HCT116 (cell line): ENCODE data around the gene DRGX. TPM values are rescaled to one million over a fixed set of nuclear protein-coding genes. Genes with fewer than 3 reads are reported as not detected.

ENCODE experiments used
- ATAC-seq: fragments of 200-7000 bp; cut with Tn5 transposase; 2 replicates; pipeline ENCODE4 v1.9.1; 2020; ENCODE audit warnings: mild to moderate bottlenecking, moderate library complexity
- Bru-seq: library from RNA; stranded (reverse); fragments of 400-500 nt; gene quantifications from one replicate; lab custom pipeline; 2021; lab: Mats Ljungman, UMichigan
- BruChase-seq, 2 experiments: library from RNA; stranded (reverse); fragments of 400-500 nt; gene quantifications; one replicate each; lab custom pipeline; 2021; lab: Mats Ljungman, UMichigan
- BruUV-seq: library from RNA; stranded (reverse); fragments of 400-500 nt; replicated peaks from 2 replicates; lab custom pipeline; 2021; lab: Mats Ljungman, UMichigan
- CTCF ChIA-PET: fragments of 300-600 bp; sonication (Branson Sonifier 250); formaldehyde crosslinking; loops from one replicate; lab custom pipeline; 2021; ENCODE audit warnings: antibody characterized with exemption; lab: Charles Lee
- POLR2A ChIA-PET: fragments of 300-600, 350-600 bp; sonication (Branson Sonifier 250); formaldehyde crosslinking; loops from one replicate; lab custom pipeline; 2021; ENCODE audit warnings: antibody characterized with exemption; lab: Charles Lee
- RAD21 ChIA-PET, 2 experiments: fragments of 300-600 bp; sonication (Branson Sonifier 250); formaldehyde crosslinking; loops; one replicate each; lab custom pipeline; 2023; ENCODE audit warnings: low total read pairs in 2 of 2; ENCODE audit not compliant: uncharacterized antibody in 2 of 2, unreplicated experiment in 2 of 2, low non-redundant PET in 1 of 2; lab: Charles Lee
- DNase-seq: peaks from one replicate; pipeline ENCODE4 v3.0.0-alpha.2; 2010; ENCODE audit warnings: low read depth, low spot score
- H2AFZ ChIP-seq: fragments of 200-600 bp; shearing (Covaris generic), sonication (generic); 2 replicates; pipeline ENCODE4 v1.6.1; 2017; ENCODE audit warnings: low read depth, mixed run types, mixed read lengths, antibody characterized with exemption, low read length; ENCODE audit not compliant: poor library complexity, severe bottlenecking
- H3K27ac ChIP-seq: 2 replicates; pipeline ENCODE4 v1.5.1; 2012; ENCODE audit warnings: low read depth, low read length
- H3K27me3 ChIP-seq: fragments of 200-600 bp; sonication (generic); 2 replicates; pipeline ENCODE4 v1.6.1; 2016; ENCODE audit warnings: mixed run types, low read length, mixed read lengths; ENCODE audit not compliant: insufficient read depth
- H3K36me3 ChIP-seq, 2 experiments: fragments of 200-500 bp in 1 of 2; fragments of 200-600 bp in 1 of 2; sonication (Bioruptor generic) in 1 of 2; sonication (generic) in 1 of 2; 2 replicates each; pipeline versions ENCODE4 v1.5.1 to v1.6.1; 2014 to 2016; ENCODE audit warnings: low read length in 2 of 2, inconsistent platforms in 1 of 2, mixed read lengths in 1 of 2, mixed run types in 1 of 2; ENCODE audit not compliant: insufficient read depth in 2 of 2, control insufficient read depth in 1 of 2
- H3K4me1 ChIP-seq, 2 experiments: fragments of 200-600 bp in 1 of 2; sonication (generic) in 1 of 2; 2 replicates each; pipeline versions ENCODE4 v1.5.1 to v1.6.1; 2012 to 2017; ENCODE audit warnings: low read length in 2 of 2, inconsistent platforms in 1 of 2, mild to moderate bottlenecking in 1 of 2, mixed read lengths in 1 of 2, mixed run types in 1 of 2, moderate library complexity in 1 of 2; ENCODE audit not compliant: insufficient read depth in 2 of 2, control insufficient read depth in 1 of 2
- H3K4me2 ChIP-seq: fragments of 200-600 bp; sonication (generic); 2 replicates; pipeline ENCODE4 v1.6.1; 2017; ENCODE audit warnings: mixed run types, low read length, mixed read lengths
- H3K4me3 ChIP-seq, 2 experiments: fragments of 200-600 bp in 1 of 2; sonication (generic) in 1 of 2; replicated peaks in 1 of 2; 2 replicates each; pipeline ENCODE4 v1.5.1; 2011 to 2016; ENCODE audit warnings: low read length in 2 of 2, control low read depth in 1 of 2, low read depth in 1 of 2, mild to moderate bottlenecking in 1 of 2, mixed read lengths in 1 of 2, mixed run types in 1 of 2
- H3K79me2 ChIP-seq: fragments of 200-600 bp; sonication (generic); 2 replicates; pipeline ENCODE4 v1.6.1; 2017; ENCODE audit warnings: mild to moderate bottlenecking, mixed run types, low read length, moderate library complexity, mixed read lengths; ENCODE audit not compliant: insufficient read depth
- H3K9ac ChIP-seq: fragments of 200-600 bp; sonication (generic); 2 replicates; pipeline ENCODE4 v1.6.1; 2016; ENCODE audit warnings: low read length, mixed read lengths
- H3K9me2 ChIP-seq: fragments of 200-600 bp; sonication (generic), shearing (Covaris generic); 2 replicates; pipeline ENCODE4 v1.6.1; 2017; ENCODE audit warnings: mixed run types, mild to moderate bottlenecking, moderate library complexity; ENCODE audit not compliant: insufficient read depth
- H3K9me3 ChIP-seq, 2 experiments: fragments of 200-500 bp in 1 of 2; fragments of 200-600 bp in 1 of 2; sonication (Bioruptor generic) in 1 of 2; sonication (generic) in 1 of 2; 2 replicates each; pipeline ENCODE4 v1.6.1; 2014 to 2017; ENCODE audit warnings: low read length in 2 of 2, mixed read lengths in 2 of 2, inconsistent platforms in 1 of 2, low read depth in 1 of 2, mild to moderate bottlenecking in 1 of 2, mixed run types in 1 of 2, moderate library complexity in 1 of 2; ENCODE audit not compliant: control insufficient read depth in 1 of 2, insufficient read depth in 1 of 2
- H4K20me1 ChIP-seq: fragments of 200-600 bp; sonication (generic), shearing (Covaris generic); 2 replicates; pipeline ENCODE4 v1.6.1; 2017; ENCODE audit warnings: mixed run types, mild to moderate bottlenecking, moderate library complexity; ENCODE audit not compliant: insufficient read depth
- EGR1 ChIP-seq: IDR thresholded peaks from 2 replicates; pipeline ENCODE4 v1.6.1; 2012; ENCODE audit warnings: low read depth
- ELF1 ChIP-seq: IDR thresholded peaks from 2 replicates; pipeline ENCODE4 v1.6.1; 2012; ENCODE audit warnings: low read depth, borderline replicate concordance
- EZH2 ChIP-seq: fragments of 200-600 bp; sonication (generic); IDR thresholded peaks from 2 replicates; pipeline ENCODE4 v1.6.1; 2017; ENCODE audit warnings: antibody characterized with exemption, mixed run types
- FOSL1 ChIP-seq: IDR thresholded peaks from 2 replicates; pipeline ENCODE4 v1.6.1; 2012; ENCODE audit warnings: low read depth
- JUND ChIP-seq: IDR thresholded peaks from 2 replicates; pipeline ENCODE4 v1.6.1; 2012
- POLR2A ChIP-seq: IDR thresholded peaks from 2 replicates; pipeline ENCODE4 v1.7.0; 2011; ENCODE audit warnings: borderline replicate concordance; ENCODE audit not compliant: insufficient read depth, insufficient read length; ENCODE audit errors: extremely low read depth
- SIN3A ChIP-seq: IDR thresholded peaks from 2 replicates; pipeline ENCODE4 v1.6.1; 2012; ENCODE audit warnings: low read depth
- YY1 ChIP-seq: IDR thresholded peaks from 2 replicates; pipeline ENCODE4 v1.6.1; 2011; ENCODE audit warnings: low read length, low read depth, moderate library complexity, mild to moderate bottlenecking; ENCODE audit not compliant: insufficient replicate concordance; ENCODE audit errors: extremely low read depth
- intact Hi-C: fragments of 100-400 bp; cut with micrococcal nuclease; formaldehyde crosslinking; loops from 2 replicates; pipeline ENCODE4 v1.10.0; 2022
- long read RNA-seq: library from polyadenylated mRNA; unstranded; transcript quantifications from one replicate; pipeline ENCODE4 v2.0.0, GENCODE V29; 2021; ENCODE audit not compliant: unreplicated experiment
- polyA plus RNA-seq: library from polyadenylated mRNA; unstranded; fragments of >200 nt; gene quantifications from 2 replicates; pipeline ENCODE4 v1.2.1, GENCODE V29; 2012; ENCODE audit warnings: missing spikeins
- total RNA-seq: library from RNA; stranded (reverse); gene quantifications from one replicate; pipeline ENCODE4 v1.2.1, GENCODE V29; 2021; ENCODE audit not compliant: unreplicated experiment
- TF ChIP-seq, protein P1 (sequence below), 3 experiments: fragments of 200-600 bp in 1 of 3; sonication (generic) in 1 of 3; IDR thresholded peaks in 2 of 3; conservative IDR thresholded peaks in 1 of 3; 2 replicates each; pipeline ENCODE4 v1.5.1; 2012 to 2017; ENCODE audit warnings: low read depth in 2 of 3, low read length in 2 of 3, antibody characterized with exemption in 1 of 3, borderline replicate concordance in 1 of 3, control low read depth in 1 of 3, mild to moderate bottlenecking in 1 of 3, mixed read lengths in 1 of 3, mixed run types in 1 of 3, moderate library complexity in 1 of 3; ENCODE audit not compliant: insufficient read depth in 1 of 3
- TF ChIP-seq, protein P2 (sequence below): IDR thresholded peaks from 2 replicates; pipeline ENCODE4 v1.6.1; 2012; ENCODE audit warnings: low read depth
- TF ChIP-seq, protein P3 (sequence below): IDR thresholded peaks from 2 replicates; pipeline ENCODE4 v1.6.1; 2012
- TF ChIP-seq, protein P4 (sequence below): IDR thresholded peaks from 2 replicates; pipeline ENCODE4 v1.6.1; 2012

The DRGX gene
- total RNA-seq = not detected
- not detected in 2 replicates for polyA plus RNA-seq
- not detected for Bru-seq, nascent RNA
- not detected for BruChase-seq, experiment 1, labeled RNA remaining after a 6-hour chase
- BruChase-seq, experiment 2, labeled RNA remaining after a 2-hour chase = percentile 3 among the genes with signal in this experiment
- long read RNA-seq = 0 reads

DNA sequence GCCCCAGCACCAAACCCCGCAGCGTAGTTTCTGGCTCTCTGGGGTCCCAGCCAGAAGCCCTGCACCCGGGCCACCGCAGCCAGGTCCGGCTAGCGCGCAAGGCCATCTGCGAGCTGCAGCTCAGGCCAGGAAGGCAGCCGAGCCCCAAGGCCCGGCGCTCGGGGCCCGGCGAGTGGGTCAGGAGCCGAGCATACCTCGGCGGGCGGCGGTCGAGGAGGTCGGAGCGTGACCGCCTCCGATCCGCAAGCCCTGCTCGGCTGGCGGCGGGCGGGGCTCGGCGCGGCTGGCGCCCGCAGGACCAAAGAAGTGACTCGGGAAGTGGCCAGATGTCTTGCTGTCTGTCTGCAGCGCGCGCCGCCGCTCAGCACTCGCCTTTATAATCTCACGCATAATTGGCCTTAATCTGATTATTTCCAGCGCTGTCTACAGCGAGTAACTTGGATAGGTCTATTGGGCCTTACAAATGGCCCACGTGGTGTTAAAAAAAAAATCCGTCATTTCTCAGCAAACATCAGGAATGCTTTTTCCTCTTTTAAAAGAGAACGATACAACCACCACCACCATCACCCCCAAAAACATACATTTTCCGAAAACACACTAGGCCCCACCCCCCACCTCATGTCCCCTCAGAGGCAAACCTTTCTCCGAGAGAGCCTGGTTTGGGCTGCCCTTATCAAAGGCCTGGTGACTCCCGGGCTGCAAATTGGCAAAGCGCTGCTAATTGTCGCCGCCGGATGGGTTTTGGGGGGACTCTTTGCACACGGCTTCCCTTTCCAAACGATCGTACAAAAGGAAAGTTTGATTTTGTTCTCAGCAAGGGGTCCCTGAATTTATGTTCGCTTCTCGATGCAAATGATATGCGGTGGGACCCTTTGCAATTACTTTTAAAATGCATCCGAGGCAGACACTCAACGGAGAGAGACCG, at the start of gene DRGX:
TSS of gene DRGX (minus strand) at position 349 of the 925 bp plus-strand sequence. CDS start 649 bp downstream, outside the sequence.
- H2AFZ ChIP-seq = no peak within 1 kb of the TSS
- ChIA-PET RAD21 (no interaction called here), POLR2A (no interaction called here), CTCF (no interaction called here)
- H3K4me2 ChIP-seq = no peak within 1 kb of the TSS
- DNase-seq = no peak
- no TSS peak for BruUV-seq
- H3K27ac ChIP-seq = no peak within 1 kb of the TSS
- ATAC-seq = no peak
- H3K4me1 ChIP-seq = no peaks in the 10 kb centered on the region
- H3K36me3 ChIP-seq = no peaks in the 10 kb centered on the region
- H3K9ac ChIP-seq = no peak within 1 kb of the TSS
- no peaks in the 10 kb centered on the region for H4K20me1 ChIP-seq
- no peaks in the 10 kb centered on the region for H3K9me3 ChIP-seq
- intact Hi-C loops = no loop called here
- H3K27me3 ChIP-seq = peaks cover 43% of the 10 kb centered on the region
- no peaks in the 10 kb centered on the region for H3K9me2 ChIP-seq
- no peaks in the 10 kb centered on the region for H3K79me2 ChIP-seq
- TF ChIP-seq SIN3A = no peak
- no peak for TF ChIP-seq JUND
- TF ChIP-seq YY1 = no peak
- TF ChIP-seq, protein P1, sequence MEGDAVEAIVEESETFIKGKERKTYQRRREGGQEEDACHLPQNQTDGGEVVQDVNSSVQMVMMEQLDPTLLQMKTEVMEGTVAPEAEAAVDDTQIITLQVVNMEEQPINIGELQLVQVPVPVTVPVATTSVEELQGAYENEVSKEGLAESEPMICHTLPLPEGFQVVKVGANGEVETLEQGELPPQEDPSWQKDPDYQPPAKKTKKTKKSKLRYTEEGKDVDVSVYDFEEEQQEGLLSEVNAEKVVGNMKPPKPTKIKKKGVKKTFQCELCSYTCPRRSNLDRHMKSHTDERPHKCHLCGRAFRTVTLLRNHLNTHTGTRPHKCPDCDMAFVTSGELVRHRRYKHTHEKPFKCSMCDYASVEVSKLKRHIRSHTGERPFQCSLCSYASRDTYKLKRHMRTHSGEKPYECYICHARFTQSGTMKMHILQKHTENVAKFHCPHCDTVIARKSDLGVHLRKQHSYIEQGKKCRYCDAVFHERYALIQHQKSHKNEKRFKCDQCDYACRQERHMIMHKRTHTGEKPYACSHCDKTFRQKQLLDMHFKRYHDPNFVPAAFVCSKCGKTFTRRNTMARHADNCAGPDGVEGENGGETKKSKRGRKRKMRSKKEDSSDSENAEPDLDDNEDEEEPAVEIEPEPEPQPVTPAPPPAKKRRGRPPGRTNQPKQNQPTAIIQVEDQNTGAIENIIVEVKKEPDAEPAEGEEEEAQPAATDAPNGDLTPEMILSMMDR (IDR thresholded peaks at IDR 0.05 in 2 of 3, conservative IDR thresholded peaks at IDR 0.05 in 1 of 3; ENCODE audit: borderline replicate concordance in 1 of 3, insufficient read depth in 1 of 3, low read depth in 2 of 3, low read length in 2 of 3) = no peak
- TF ChIP-seq, protein P2, sequence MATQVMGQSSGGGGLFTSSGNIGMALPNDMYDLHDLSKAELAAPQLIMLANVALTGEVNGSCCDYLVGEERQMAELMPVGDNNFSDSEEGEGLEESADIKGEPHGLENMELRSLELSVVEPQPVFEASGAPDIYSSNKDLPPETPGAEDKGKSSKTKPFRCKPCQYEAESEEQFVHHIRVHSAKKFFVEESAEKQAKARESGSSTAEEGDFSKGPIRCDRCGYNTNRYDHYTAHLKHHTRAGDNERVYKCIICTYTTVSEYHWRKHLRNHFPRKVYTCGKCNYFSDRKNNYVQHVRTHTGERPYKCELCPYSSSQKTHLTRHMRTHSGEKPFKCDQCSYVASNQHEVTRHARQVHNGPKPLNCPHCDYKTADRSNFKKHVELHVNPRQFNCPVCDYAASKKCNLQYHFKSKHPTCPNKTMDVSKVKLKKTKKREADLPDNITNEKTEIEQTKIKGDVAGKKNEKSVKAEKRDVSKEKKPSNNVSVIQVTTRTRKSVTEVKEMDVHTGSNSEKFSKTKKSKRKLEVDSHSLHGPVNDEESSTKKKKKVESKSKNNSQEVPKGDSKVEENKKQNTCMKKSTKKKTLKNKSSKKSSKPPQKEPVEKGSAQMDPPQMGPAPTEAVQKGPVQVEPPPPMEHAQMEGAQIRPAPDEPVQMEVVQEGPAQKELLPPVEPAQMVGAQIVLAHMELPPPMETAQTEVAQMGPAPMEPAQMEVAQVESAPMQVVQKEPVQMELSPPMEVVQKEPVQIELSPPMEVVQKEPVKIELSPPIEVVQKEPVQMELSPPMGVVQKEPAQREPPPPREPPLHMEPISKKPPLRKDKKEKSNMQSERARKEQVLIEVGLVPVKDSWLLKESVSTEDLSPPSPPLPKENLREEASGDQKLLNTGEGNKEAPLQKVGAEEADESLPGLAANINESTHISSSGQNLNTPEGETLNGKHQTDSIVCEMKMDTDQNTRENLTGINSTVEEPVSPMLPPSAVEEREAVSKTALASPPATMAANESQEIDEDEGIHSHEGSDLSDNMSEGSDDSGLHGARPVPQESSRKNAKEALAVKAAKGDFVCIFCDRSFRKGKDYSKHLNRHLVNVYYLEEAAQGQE = no peak
- TF ChIP-seq, protein P3, sequence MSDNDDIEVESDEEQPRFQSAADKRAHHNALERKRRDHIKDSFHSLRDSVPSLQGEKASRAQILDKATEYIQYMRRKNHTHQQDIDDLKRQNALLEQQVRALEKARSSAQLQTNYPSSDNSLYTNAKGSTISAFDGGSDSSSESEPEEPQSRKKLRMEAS = no peak
- no peak for TF ChIP-seq FOSL1
- no peak for TF ChIP-seq POLR2A
- no peak for TF ChIP-seq EZH2
- no peak for TF ChIP-seq ELF1
- TF ChIP-seq, protein P4, sequence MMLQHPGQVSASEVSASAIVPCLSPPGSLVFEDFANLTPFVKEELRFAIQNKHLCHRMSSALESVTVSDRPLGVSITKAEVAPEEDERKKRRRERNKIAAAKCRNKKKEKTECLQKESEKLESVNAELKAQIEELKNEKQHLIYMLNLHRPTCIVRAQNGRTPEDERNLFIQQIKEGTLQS = no peak
- no peak for TF ChIP-seq EGR1
- TF ChIP-seq, all 23 proteins: peak for 0
- no peak within 1 kb of the TSS for H3K4me3 ChIP-seq
